H9 (cell line): ENCODE measurements around the gene SLC16A6. TPM values are rescaled to one million over a fixed set of nuclear protein-coding genes. Genes with fewer than 3 reads are reported as not detected.

Source experiments
- DNase-seq: peaks from one replicate; pipeline ENCODE4 v3.0.0-alpha.2; 2017
- H2AFZ ChIP-seq: one replicate; pipeline ENCODE4 v1.6.1; 2013; ENCODE audit warnings: mild to moderate bottlenecking, low read length, control low read depth, moderate library complexity
- H2AK5ac ChIP-seq: 2 replicates; pipeline ENCODE4 v1.6.1; 2013; ENCODE audit warnings: low read length, control low read depth, mixed read lengths; ENCODE audit not compliant: insufficient read length
- H2BK120ac ChIP-seq: one replicate; pipeline ENCODE4 v1.6.1; 2013; ENCODE audit warnings: low read depth, mild to moderate bottlenecking, low read length, control low read depth, inconsistent platforms; ENCODE audit not compliant: poor library complexity, severe bottlenecking
- H2BK12ac ChIP-seq: 2 replicates; pipeline ENCODE4 v1.6.1; 2013; ENCODE audit warnings: low read length, control low read depth, mixed read lengths, low read depth; ENCODE audit not compliant: insufficient read length
- H2BK15ac ChIP-seq: 2 replicates; pipeline ENCODE4 v1.6.1; 2013; ENCODE audit warnings: low read depth, low read length, control low read depth
- H2BK20ac ChIP-seq: one replicate; pipeline ENCODE4 v1.6.1; 2013; ENCODE audit warnings: low read depth, mild to moderate bottlenecking, low read length, control low read depth, inconsistent platforms; ENCODE audit not compliant: poor library complexity, severe bottlenecking
- H2BK5ac ChIP-seq: 2 replicates; pipeline ENCODE4 v1.6.1; 2013; ENCODE audit warnings: low read length, control low read depth, mixed read lengths; ENCODE audit not compliant: insufficient read length
- H3K14ac ChIP-seq: 2 replicates; pipeline ENCODE4 v1.6.1; 2013; ENCODE audit warnings: low read length, control low read depth; ENCODE audit not compliant: insufficient read depth
- H3K18ac ChIP-seq: 2 replicates; pipeline ENCODE4 v1.6.1; 2013; ENCODE audit warnings: low read depth, mild to moderate bottlenecking, mixed read lengths, low read length, control low read depth; ENCODE audit not compliant: insufficient read length
- H3K23ac ChIP-seq: 2 replicates; pipeline ENCODE4 v1.6.1; 2013; ENCODE audit warnings: low read length, control low read depth, mixed read lengths, low read depth; ENCODE audit not compliant: insufficient read length
- H3K23me2 ChIP-seq: 2 replicates; pipeline ENCODE4 v1.6.1; 2013; ENCODE audit warnings: low read depth, mild to moderate bottlenecking, mixed read lengths, low read length, control low read depth; ENCODE audit not compliant: insufficient read length, poor library complexity, severe bottlenecking
- H3K27ac ChIP-seq: 2 replicates; pipeline ENCODE4 v1.5.1; 2013; ENCODE audit warnings: low read length, control low read depth, mixed read lengths, low read depth; ENCODE audit not compliant: insufficient read length
- H3K27me3 ChIP-seq: 2 replicates; pipeline ENCODE4 v1.6.1; 2013; ENCODE audit warnings: low read length, control low read depth, inconsistent platforms; ENCODE audit not compliant: insufficient read depth
- H3K4ac ChIP-seq: 2 replicates; pipeline ENCODE4 v1.6.1; 2013; ENCODE audit warnings: low read depth, mild to moderate bottlenecking, control low read depth, inconsistent platforms, low read length, moderate library complexity
- H3K4me1 ChIP-seq: 2 replicates; pipeline ENCODE4 v1.6.1; 2013; ENCODE audit warnings: low read length, control low read depth, inconsistent platforms; ENCODE audit not compliant: insufficient read depth
- H3K4me2 ChIP-seq: 2 replicates; pipeline ENCODE4 v1.6.1; 2013; ENCODE audit warnings: low read length, control low read depth, mixed read lengths; ENCODE audit not compliant: insufficient read length, insufficient read depth
- H3K56ac ChIP-seq: 2 replicates; pipeline ENCODE4 v1.6.1; 2013; ENCODE audit warnings: low read depth, mild to moderate bottlenecking, mixed read lengths, low read length, control low read depth; ENCODE audit not compliant: insufficient read length
- H3K79me1 ChIP-seq: 2 replicates; pipeline ENCODE4 v1.6.1; 2013; ENCODE audit warnings: low read depth, mild to moderate bottlenecking, moderate library complexity, low read length, control low read depth, inconsistent platforms; ENCODE audit not compliant: insufficient read depth, poor library complexity, severe bottlenecking
- H3K79me2 ChIP-seq: 2 replicates; pipeline ENCODE4 v1.6.1; 2013; ENCODE audit warnings: low read length, control low read depth, inconsistent platforms; ENCODE audit not compliant: insufficient read depth
- H3K9ac ChIP-seq: 2 replicates; pipeline ENCODE4 v1.6.1; 2013; ENCODE audit warnings: low read length, control low read depth, mixed read lengths; ENCODE audit not compliant: insufficient read length; ENCODE audit errors: extremely low read depth
- H3K9me3 ChIP-seq: one replicate; pipeline ENCODE4 v1.6.1; 2013; ENCODE audit warnings: low read depth, low read length, inconsistent platforms; ENCODE audit not compliant: control insufficient read depth
- H3T11ph ChIP-seq: one replicate; pipeline ENCODE4 v1.6.1; 2013; ENCODE audit warnings: mild to moderate bottlenecking, low read length, control low read depth, inconsistent platforms
- H4K20me1 ChIP-seq: one replicate; pipeline ENCODE4 v1.6.1; 2013; ENCODE audit not compliant: control insufficient read depth, insufficient read length, insufficient read depth
- H4K5ac ChIP-seq: 2 replicates; pipeline ENCODE4 v1.6.1; 2013; ENCODE audit warnings: low read depth, mild to moderate bottlenecking, mixed read lengths, low read length, control low read depth; ENCODE audit not compliant: insufficient read length
- H4K8ac ChIP-seq: replicated peaks from 2 replicates; pipeline ENCODE4 v1.6.1; 2013; ENCODE audit warnings: low read length, control low read depth, mixed read lengths, low read depth; ENCODE audit not compliant: insufficient read length
- H4K91ac ChIP-seq: 2 replicates; pipeline ENCODE4 v1.6.1; 2013; ENCODE audit warnings: low read depth, mild to moderate bottlenecking, moderate library complexity, mixed read lengths, low read length, control low read depth; ENCODE audit not compliant: insufficient read length
- H3K27ac Mint-ChIP-seq, 3 experiments: 2 replicates in 2 of 3; 3 replicates in 1 of 3; pipeline ENCODE4 v1.8.0; 2020 to 2021; ENCODE audit warnings: mixed read lengths in 3 of 3, mild to moderate bottlenecking in 1 of 3, moderate library complexity in 1 of 3
- H3K27me3 Mint-ChIP-seq: 2 replicates; pipeline ENCODE4 v1.8.0; 2021; ENCODE audit warnings: low read depth, mild to moderate bottlenecking, moderate library complexity, mixed read lengths
- H3K36me3 Mint-ChIP-seq, 3 experiments: 2 replicates in 2 of 3; 3 replicates in 1 of 3; pipeline ENCODE4 v1.8.0; 2020 to 2021; ENCODE audit warnings: low read depth in 3 of 3, mixed read lengths in 3 of 3; ENCODE audit not compliant: insufficient read depth in 1 of 3
- H3K4me1 Mint-ChIP-seq, 2 experiments: 2 replicates each; pipeline ENCODE4 v1.8.0; 2020; ENCODE audit warnings: mixed read lengths in 2 of 2
- H3K4me3 Mint-ChIP-seq, 2 experiments: 2 replicates in 1 of 2; 3 replicates in 1 of 2; pipeline ENCODE4 v1.8.0; 2020 to 2021; ENCODE audit warnings: mild to moderate bottlenecking in 2 of 2, mixed read lengths in 2 of 2, moderate library complexity in 1 of 2
- H3K9me3 Mint-ChIP-seq, 2 experiments: 2 replicates in 1 of 2; 3 replicates in 1 of 2; pipeline ENCODE4 v1.8.0; 2020; ENCODE audit warnings: mild to moderate bottlenecking in 2 of 2, mixed read lengths in 2 of 2, moderate library complexity in 1 of 2
- WGBS: extraction: QIAGEN DNeasy Blood & Tissue Kit; methylation state at CpG from one replicate; pipeline ENCODE4 v1.1.7; 2013; ENCODE audit warnings: missing lambda C conversion rate, low lambda C conversion rate, mixed read lengths; ENCODE audit not compliant: insufficient read length; ENCODE audit errors: extremely low coverage; 5-methylcytosine and 5-hydroxymethylcytosine counted together
- total RNA-seq: library from RNA; stranded (reverse); gene quantifications from 2 replicates; pipeline ENCODE4 v1.2.1, GENCODE V29; 2021
- TF ChIP-seq, protein P1 (sequence below): fragments of 200-600 bp; sonication (generic); conservative IDR thresholded peaks from 3 replicates; pipeline ENCODE4 v1.8.0; 2021; ENCODE audit warnings: antibody characterized with exemption, mild to moderate bottlenecking

The SLC16A6 gene
- total RNA-seq, 1 experiment from 2014 or later, result 0.33 TPM

DNA sequence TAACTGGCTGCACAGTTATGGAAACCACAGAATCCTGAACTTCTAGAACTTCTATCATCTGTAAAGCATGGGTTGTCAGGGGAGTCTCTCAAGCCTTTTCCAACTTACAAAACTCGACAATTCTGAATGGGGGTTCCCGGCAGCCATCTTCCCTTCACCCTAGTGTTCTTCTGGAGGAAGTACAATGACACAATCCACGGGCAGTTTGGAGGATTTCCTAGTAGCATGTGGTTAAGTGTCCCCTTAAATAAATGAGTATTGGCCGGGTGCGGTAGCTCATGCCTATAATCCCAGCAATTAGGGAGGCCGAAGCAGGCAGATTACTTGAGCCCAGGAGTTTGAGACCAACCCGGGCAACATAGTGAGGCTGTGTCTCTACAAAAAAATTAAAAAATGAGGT, 2.1 kb downstream of the SLC16A6 start:
- no CpG with 5 or more reads among the region's 7 CpGs for WGBS
- no peak overlapping the region for H3K27ac ChIP-seq
- H2BK120ac ChIP-seq, result no peak overlapping the region
- Mint-ChIP-seq H3K27ac (no peak overlapping the region), H3K4me1 (peaks cover 36 to 40% of the 10 kb centered on the region in 2 experiments), H3K36me3 (peaks cover 0 to 1% (median 0%) of the 10 kb centered on the region in 3 experiments; a peak in 1 of 7 replicates), H3K9me3 (no peaks in the 10 kb centered on the region), H3K4me3 (peak overlapping the region in 1 of 2 experiments; percentile 35; a peak in 2 of 5 replicates), H3K27me3 (peaks cover 61% of the 10 kb centered on the region)
- no peaks in the 10 kb centered on the region for H3K79me1 ChIP-seq
- no peak overlapping the region for H2BK5ac ChIP-seq
- H4K5ac ChIP-seq, result no peak overlapping the region
- no peak overlapping the region for H2AFZ ChIP-seq
- no peaks in the 10 kb centered on the region for H3K9me3 ChIP-seq
- no peak overlapping the region for H3T11ph ChIP-seq
- H2BK15ac ChIP-seq, result no peak overlapping the region
- peaks cover 21% of the 10 kb centered on the region; the same call in 1 of the 2 replicates for H3K27me3 ChIP-seq
- no peak for DNase-seq
- no peak overlapping the region for H3K4me2 ChIP-seq
- no peak overlapping the region for H3K23ac ChIP-seq
- no peak overlapping the region for H4K8ac ChIP-seq
- peaks cover 19% of the 10 kb centered on the region for H3K23me2 ChIP-seq
- no peak overlapping the region for H2BK20ac ChIP-seq
- H3K79me2 ChIP-seq, result no peaks in the 10 kb centered on the region
- H2AK5ac ChIP-seq, result no peak overlapping the region
- H4K20me1 ChIP-seq, result no peaks in the 10 kb centered on the region
- no peak overlapping the region for H3K9ac ChIP-seq
- TF ChIP-seq, protein P1, sequence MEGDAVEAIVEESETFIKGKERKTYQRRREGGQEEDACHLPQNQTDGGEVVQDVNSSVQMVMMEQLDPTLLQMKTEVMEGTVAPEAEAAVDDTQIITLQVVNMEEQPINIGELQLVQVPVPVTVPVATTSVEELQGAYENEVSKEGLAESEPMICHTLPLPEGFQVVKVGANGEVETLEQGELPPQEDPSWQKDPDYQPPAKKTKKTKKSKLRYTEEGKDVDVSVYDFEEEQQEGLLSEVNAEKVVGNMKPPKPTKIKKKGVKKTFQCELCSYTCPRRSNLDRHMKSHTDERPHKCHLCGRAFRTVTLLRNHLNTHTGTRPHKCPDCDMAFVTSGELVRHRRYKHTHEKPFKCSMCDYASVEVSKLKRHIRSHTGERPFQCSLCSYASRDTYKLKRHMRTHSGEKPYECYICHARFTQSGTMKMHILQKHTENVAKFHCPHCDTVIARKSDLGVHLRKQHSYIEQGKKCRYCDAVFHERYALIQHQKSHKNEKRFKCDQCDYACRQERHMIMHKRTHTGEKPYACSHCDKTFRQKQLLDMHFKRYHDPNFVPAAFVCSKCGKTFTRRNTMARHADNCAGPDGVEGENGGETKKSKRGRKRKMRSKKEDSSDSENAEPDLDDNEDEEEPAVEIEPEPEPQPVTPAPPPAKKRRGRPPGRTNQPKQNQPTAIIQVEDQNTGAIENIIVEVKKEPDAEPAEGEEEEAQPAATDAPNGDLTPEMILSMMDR, result peak; percentile 33; the same call in 2 of the 3 replicates
- no peak overlapping the region for H3K56ac ChIP-seq
- no peak overlapping the region for H2BK12ac ChIP-seq
- H3K18ac ChIP-seq, result no peak overlapping the region
- no peak overlapping the region for H3K14ac ChIP-seq
- H3K4ac ChIP-seq, result no peak overlapping the region
- H4K91ac ChIP-seq, result no peak overlapping the region
- peaks cover 2% of the 10 kb centered on the region for H3K4me1 ChIP-seq
